Neuronal stem cell (in vitro differentiated cells): ENCODE data around the gene NEK11.

Experiments
- DNase-seq: peaks from one replicate; pipeline ENCODE4 v3.0.0-alpha.2; 2013; ENCODE audit warnings: low spot score
- H2AFZ ChIP-seq: one replicate; pipeline ENCODE4 v1.6.1; 2013; ENCODE audit warnings: mild to moderate bottlenecking, low read length, inconsistent platforms
- H2AK5ac ChIP-seq: 2 replicates; pipeline ENCODE4 v1.6.1; 2013; ENCODE audit warnings: low read depth, mild to moderate bottlenecking, inconsistent platforms, low read length, moderate library complexity, mixed read lengths
- H2BK120ac ChIP-seq: 2 replicates; pipeline ENCODE4 v1.6.1; 2013; ENCODE audit warnings: low read depth, mild to moderate bottlenecking, inconsistent platforms, low read length, moderate library complexity, mixed read lengths
- H2BK12ac ChIP-seq: one replicate; pipeline ENCODE4 v1.6.1; 2013; ENCODE audit warnings: low read length, inconsistent platforms
- H2BK15ac ChIP-seq: 2 replicates; pipeline ENCODE4 v1.6.1; 2013; ENCODE audit warnings: mild to moderate bottlenecking, low read length, inconsistent platforms, mixed read lengths
- H2BK5ac ChIP-seq: one replicate; pipeline ENCODE4 v1.6.1; 2013; ENCODE audit warnings: inconsistent platforms, mild to moderate bottlenecking, low read length, moderate library complexity
- H3K14ac ChIP-seq: one replicate; pipeline ENCODE4 v1.6.1; 2013; ENCODE audit warnings: low read length, inconsistent platforms
- H3K18ac ChIP-seq: 2 replicates; pipeline ENCODE4 v1.6.1; 2013; ENCODE audit warnings: low read length, inconsistent platforms
- H3K23ac ChIP-seq: 2 replicates; pipeline ENCODE4 v1.6.1; 2013; ENCODE audit warnings: low read depth, mild to moderate bottlenecking, mixed read lengths, low read length, inconsistent platforms; ENCODE audit not compliant: poor library complexity
- H3K27ac ChIP-seq: replicated peaks from 3 replicates; pipeline ENCODE4 v1.5.1; 2013; ENCODE audit warnings: low read length, inconsistent platforms
- H3K27me3 ChIP-seq, 3 experiments: 2 replicates each; pipeline ENCODE4 v1.6.1; 2013; ENCODE audit warnings: low read length in 3 of 3, mild to moderate bottlenecking in 2 of 3, inconsistent platforms in 1 of 3, low read depth in 1 of 3, mixed read lengths in 1 of 3, moderate library complexity in 1 of 3; ENCODE audit not compliant: control insufficient read depth in 3 of 3, insufficient read depth in 3 of 3
- H3K36me3 ChIP-seq, 2 donors: replicated peaks in 1 of 2; 2 replicates each; pipeline ENCODE4 v1.6.1; 2013; ENCODE audit warnings: low read length in 2 of 2; ENCODE audit not compliant: control insufficient read depth in 2 of 2, insufficient read depth in 2 of 2
- H3K4ac ChIP-seq: 2 replicates; pipeline ENCODE4 v1.6.1; 2013; ENCODE audit warnings: inconsistent platforms, mild to moderate bottlenecking, low read length, moderate library complexity
- H3K4me1 ChIP-seq, 2 donors: 1 replicate in 1 of 2; 2 replicates in 1 of 2; pipeline ENCODE4 v1.6.1; 2013; ENCODE audit warnings: low read length in 2 of 2, low read depth in 1 of 2; ENCODE audit not compliant: control insufficient read depth in 2 of 2, insufficient read depth in 1 of 2
- H3K4me2 ChIP-seq: one replicate; pipeline ENCODE4 v1.6.1; 2013; ENCODE audit warnings: mild to moderate bottlenecking, low read length, inconsistent platforms; ENCODE audit not compliant: insufficient read depth, poor library complexity, severe bottlenecking
- H3K4me3 ChIP-seq, 2 donors: 2 replicates each; pipeline ENCODE4 v1.5.1; 2013; ENCODE audit warnings: low read length in 2 of 2, mild to moderate bottlenecking in 2 of 2, inconsistent platforms in 1 of 2, moderate library complexity in 1 of 2
- H3K79me1 ChIP-seq: one replicate; pipeline ENCODE4 v1.6.1; 2013; ENCODE audit warnings: low read depth, mild to moderate bottlenecking, inconsistent platforms, low read length, moderate library complexity
- H3K9ac ChIP-seq: one replicate; pipeline ENCODE4 v1.6.1; 2013; ENCODE audit warnings: mild to moderate bottlenecking, low read depth, low read length, inconsistent platforms; ENCODE audit not compliant: poor library complexity
- H3K9me3 ChIP-seq, 2 donors: replicated peaks in 1 of 2; 2 replicates each; pipeline versions ENCODE3 to v1.6.1; 2013; ENCODE audit warnings: low read length in 2 of 2, mild to moderate bottlenecking in 2 of 2, inconsistent platforms in 1 of 2, low read depth in 1 of 2, mixed read lengths in 1 of 2, moderate library complexity in 1 of 2; ENCODE audit not compliant: control insufficient read depth in 2 of 2, insufficient read depth in 1 of 2
- H4K8ac ChIP-seq: one replicate; pipeline ENCODE4 v1.6.1; 2013; ENCODE audit warnings: low read depth, mild to moderate bottlenecking, inconsistent platforms, low read length, moderate library complexity
- H4K91ac ChIP-seq: one replicate; pipeline ENCODE4 v1.6.1; 2013; ENCODE audit warnings: low read length, low read depth, mild to moderate bottlenecking, inconsistent platforms; ENCODE audit not compliant: poor library complexity
- WGBS, 2 donors: extraction: QIAGEN DNeasy Blood & Tissue Kit; methylation state at CpG; one replicate each; pipeline ENCODE4 v1.1.7; 2013; ENCODE audit warnings: missing lambda C conversion rate in 2 of 2, mixed read lengths in 1 of 2; ENCODE audit not compliant: insufficient read length in 2 of 2, insufficient replicate concordance in 1 of 2; ENCODE audit errors: extremely low coverage in 2 of 2; 5-methylcytosine and 5-hydroxymethylcytosine counted together

Gene NEK11

GRCh38 chr3:131142580-131142979, 115.9 kb downstream of the NEK11 start:
- Histone ChIP-seq H2AK5ac (no peak overlapping the region), H3K4me3 (no peak overlapping the region), H3K27me3 (no peaks in the 10 kb centered on the region), H3K4ac (no peak overlapping the region), H4K8ac (no peak overlapping the region), H3K36me3 (no peaks in the 10 kb centered on the region), H3K9ac (no peak overlapping the region), H3K14ac (no peak overlapping the region), H4K91ac (no peak overlapping the region), H2BK15ac (no peak overlapping the region), H3K79me1 (no peaks in the 10 kb centered on the region), H2BK5ac (no peak overlapping the region), H2BK12ac (no peak overlapping the region), H3K23ac (no peak overlapping the region), H3K9me3 (peaks cover 0 to 2% of the 10 kb centered on the region in 2 donors), H3K4me2 (no peak overlapping the region), H3K27ac (no peak overlapping the region), H3K4me1 (no peaks in the 10 kb centered on the region), H2BK120ac (no peak overlapping the region), H2AFZ (no peak overlapping the region), H3K18ac (no peak overlapping the region)
- DNase-seq = no peak
- whole genome bisulfite sequencing, 2 donors = no CpG with 5 or more reads among the region's 1 CpG

GRCh38 chr3:131143802-131144201, 117.1 kb downstream of the NEK11 start:
- no peak overlapping the region for H3K4me3 ChIP-seq
- no peak overlapping the region for H3K4ac ChIP-seq
- H3K36me3 ChIP-seq = no peaks in the 10 kb centered on the region
- H3K4me1 ChIP-seq = no peaks in the 10 kb centered on the region
- no peak overlapping the region for H3K14ac ChIP-seq
- H3K27ac ChIP-seq = no peak overlapping the region
- no peak overlapping the region for H2AFZ ChIP-seq
- WGBS, 2 donors = no CpG with 5 or more reads among the region's 1 CpG
- H2BK12ac ChIP-seq = no peak overlapping the region
- no peak overlapping the region for H2BK5ac ChIP-seq
- no peaks in the 10 kb centered on the region for H3K27me3 ChIP-seq
- no peak overlapping the region for H4K8ac ChIP-seq
- H4K91ac ChIP-seq = no peak overlapping the region
- no peak for DNase-seq
- no peak overlapping the region for H2BK15ac ChIP-seq
- H3K4me2 ChIP-seq = no peak overlapping the region
- no peak overlapping the region for H3K18ac ChIP-seq
- H2AK5ac ChIP-seq = no peak overlapping the region
- H3K9me3 ChIP-seq = peaks cover 0 to 2% of the 10 kb centered on the region in 2 donors
- H2BK120ac ChIP-seq = no peak overlapping the region
- no peaks in the 10 kb centered on the region for H3K79me1 ChIP-seq
- no peak overlapping the region for H3K23ac ChIP-seq
- H3K9ac ChIP-seq = no peak overlapping the region

DNA sequence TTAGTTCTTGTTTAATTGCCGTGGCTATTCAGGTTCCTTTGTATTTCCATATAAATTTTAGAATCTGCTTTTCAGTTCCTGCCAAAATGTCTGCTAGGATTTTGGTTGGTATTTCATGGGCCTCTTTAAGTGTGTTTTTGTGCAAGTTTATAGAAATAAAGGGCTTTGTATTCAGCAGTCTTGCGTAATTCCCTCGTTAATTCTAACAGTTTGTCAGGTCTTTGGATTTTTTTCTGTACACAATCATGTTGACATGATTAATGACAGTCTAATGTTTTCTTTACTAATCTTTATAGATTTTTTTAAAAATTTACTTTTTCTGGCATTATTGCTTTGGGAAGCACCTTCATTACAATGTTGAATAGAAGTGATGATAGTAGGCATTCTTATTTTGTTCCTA, 120.9 kb downstream of the NEK11 start:
- H3K4me2 ChIP-seq = no peak overlapping the region
- DNase-seq = no peak
- no peak overlapping the region for H3K27ac ChIP-seq
- H3K79me1 ChIP-seq = no peaks in the 10 kb centered on the region
- no peak overlapping the region for H2BK5ac ChIP-seq
- H2AK5ac ChIP-seq = no peak overlapping the region
- H2BK15ac ChIP-seq = no peak overlapping the region
- H2BK120ac ChIP-seq = no peak overlapping the region
- no peak overlapping the region for H3K4me3 ChIP-seq
- no peaks in the 10 kb centered on the region for H3K4me1 ChIP-seq
- H3K14ac ChIP-seq = no peak overlapping the region
- H3K9ac ChIP-seq = no peak overlapping the region
- H4K91ac ChIP-seq = no peak overlapping the region
- WGBS, 2 donors = no CpG with 5 or more reads among the region's 3 CpGs
- no peaks in the 10 kb centered on the region for H3K9me3 ChIP-seq
- no peaks in the 10 kb centered on the region for H3K27me3 ChIP-seq
- no peak overlapping the region for H3K4ac ChIP-seq
- H2BK12ac ChIP-seq = no peak overlapping the region
- no peak overlapping the region for H3K23ac ChIP-seq
- H2AFZ ChIP-seq = no peak overlapping the region
- H3K36me3 ChIP-seq = no peaks in the 10 kb centered on the region
- no peak overlapping the region for H3K18ac ChIP-seq
- H4K8ac ChIP-seq = no peak overlapping the region

- no peaks in the 10 kb centered on the region for H3K36me3 ChIP-seq
- H3K9ac ChIP-seq = no peak overlapping the region
- H4K91ac ChIP-seq = no peak overlapping the region
- no peak overlapping the region for H3K27ac ChIP-seq
- peak overlapping the region; percentile 68 for H2AK5ac ChIP-seq
- no peak overlapping the region for H3K4ac ChIP-seq
- H3K79me1 ChIP-seq = no peaks in the 10 kb centered on the region
- H3K27me3 ChIP-seq = peaks cover 0 to 2% (median 0%) of the 10 kb centered on the region in 3 experiments
- peak overlapping the region; percentile 67 for H3K14ac ChIP-seq
- no peaks in the 10 kb centered on the region for H3K9me3 ChIP-seq
- WGBS, 2 donors = no CpG with 5 or more reads among the region's 4 CpGs
- no peak for DNase-seq
- no peak overlapping the region for H2AFZ ChIP-seq
- H3K4me3 ChIP-seq = no peak overlapping the region
- peak overlapping the region; percentile 78 for H2BK15ac ChIP-seq
- H3K18ac ChIP-seq = peak overlapping the region; percentile 13
- H4K8ac ChIP-seq = no peak overlapping the region
- no peak overlapping the region for H3K23ac ChIP-seq
- H3K4me1 ChIP-seq = peaks cover 0 to 5% of the 10 kb centered on the region in 2 donors
- H2BK120ac ChIP-seq = no peak overlapping the region
- no peak overlapping the region for H2BK5ac ChIP-seq
- H2BK12ac ChIP-seq = peak overlapping the region; percentile 30
- H3K4me2 ChIP-seq = no peak overlapping the region
These were observed 131.8 kb downstream of the NEK11 start for GRCh38 chr3:131158434-131158833.
